GM20431 (cell line): Measurements from ENCODE around the gene RPL41.
"Not testable (repeated sequence)": the region's sequence is repeated elsewhere in the genome, so short reads cannot be mapped to it uniquely, and the experiment has no call there.

Source experiments
- in situ Hi-C: fragments of 300-500 bp; cut with MseI, MboI; formaldehyde crosslinking; loops from one replicate; pipeline ENCODE4 v1.15.0; 2020; ENCODE audit warnings: low sequenced_read_pairs; ENCODE audit not compliant: unreplicated experiment

RPL41 gene

GRCh38 chr12:56116267-56117081 is at the start of gene RPL41:
TSS of gene RPL41 (plus strand) at chr12:56116633.
- in situ Hi-C loops, result no loop called here

GRCh38 chr12:56071648-56072047 is 44.8 kb upstream of the RPL41 start:
- in situ Hi-C loops, result no loop called here

GRCh38 chr12:56074396-56074795 is 42.0 kb upstream of the RPL41 start:
- in situ Hi-C loops, result no loop called here

- in situ Hi-C loops, result not testable (repeated sequence)
Observed at GRCh38 chr12:56077966-56078365, 38.5 kb upstream of the RPL41 start.

- in situ Hi-C loops, result no loop called here
Observed at GRCh38 chr12:56078427-56078826, 38.0 kb upstream of the RPL41 start.

GRCh38 chr12:56078931-56079722 is 37.3 kb upstream of the RPL41 start:
- in situ Hi-C loops, result no loop called here

- in situ Hi-C loops, result no loop called here
Observed at GRCh38 chr12:56079723-56080555, 36.5 kb upstream of the RPL41 start, which contains the start of gene ERBB3. TSS of gene ERBB3 (plus strand) at chr12:56080165. CDS start at chr12:56080301, 136 bp downstream.

- in situ Hi-C loops, result no loop called here
Observed at GRCh38 chr12:56080556-56081138, 35.8 kb upstream of the RPL41 start.

- in situ Hi-C loops, result no loop called here
Observed at GRCh38 chr12:56081393-56082347, 34.8 kb upstream of the RPL41 start.

- in situ Hi-C loops, result no loop called here
Observed at GRCh38 chr12:56082382-56082781, 34.1 kb upstream of the RPL41 start.

GRCh38 chr12:56082967-56083366 is 33.5 kb upstream of the RPL41 start:
- in situ Hi-C loops, result no loop called here

GRCh38 chr12:56084958-56085543 is 31.4 kb upstream of the RPL41 start:
- in situ Hi-C loops, result no loop called here

GRCh38 chr12:56086096-56086495 is 30.3 kb upstream of the RPL41 start:
- in situ Hi-C loops, result no loop called here

GRCh38 chr12:56086608-56087007 is 29.8 kb upstream of the RPL41 start:
- in situ Hi-C loops, result no loop called here

- in situ Hi-C loops, result no loop called here
Observed at GRCh38 chr12:56087220-56087619, 29.2 kb upstream of the RPL41 start.

- in situ Hi-C loops, result no loop called here
Observed at GRCh38 chr12:56097738-56098137, 18.7 kb upstream of the RPL41 start.

- in situ Hi-C loops, result no loop called here
Observed at GRCh38 chr12:56098592-56098991, 17.8 kb upstream of the RPL41 start.

- in situ Hi-C loops, result no loop called here
Observed at GRCh38 chr12:56099787-56100186, 16.6 kb upstream of the RPL41 start.

- in situ Hi-C loops, result no loop called here
Observed at GRCh38 chr12:56101045-56101444, 15.4 kb upstream of the RPL41 start.
